HG02970 (cell line): ENCODE data around the gene ITCH.
"Not testable (repeated sequence)": the region's sequence is repeated elsewhere in the genome, so short reads cannot be mapped to it uniquely, and the experiment has no call there.

Experiments
- ATAC-seq: cut with Tn5 transposase; IDR thresholded peaks from one replicate; pipeline ENCODE4 v1.9.1; 2021; ENCODE audit warnings: mild to moderate bottlenecking, moderate library complexity, moderate number of reproducible peaks; ENCODE audit not compliant: unreplicated experiment, low FRiP score

Gene ITCH

GRCh38 chr20:34448517-34448916 is 85.4 kb downstream of the ITCH start:
- ATAC-seq: no peak

DNA sequence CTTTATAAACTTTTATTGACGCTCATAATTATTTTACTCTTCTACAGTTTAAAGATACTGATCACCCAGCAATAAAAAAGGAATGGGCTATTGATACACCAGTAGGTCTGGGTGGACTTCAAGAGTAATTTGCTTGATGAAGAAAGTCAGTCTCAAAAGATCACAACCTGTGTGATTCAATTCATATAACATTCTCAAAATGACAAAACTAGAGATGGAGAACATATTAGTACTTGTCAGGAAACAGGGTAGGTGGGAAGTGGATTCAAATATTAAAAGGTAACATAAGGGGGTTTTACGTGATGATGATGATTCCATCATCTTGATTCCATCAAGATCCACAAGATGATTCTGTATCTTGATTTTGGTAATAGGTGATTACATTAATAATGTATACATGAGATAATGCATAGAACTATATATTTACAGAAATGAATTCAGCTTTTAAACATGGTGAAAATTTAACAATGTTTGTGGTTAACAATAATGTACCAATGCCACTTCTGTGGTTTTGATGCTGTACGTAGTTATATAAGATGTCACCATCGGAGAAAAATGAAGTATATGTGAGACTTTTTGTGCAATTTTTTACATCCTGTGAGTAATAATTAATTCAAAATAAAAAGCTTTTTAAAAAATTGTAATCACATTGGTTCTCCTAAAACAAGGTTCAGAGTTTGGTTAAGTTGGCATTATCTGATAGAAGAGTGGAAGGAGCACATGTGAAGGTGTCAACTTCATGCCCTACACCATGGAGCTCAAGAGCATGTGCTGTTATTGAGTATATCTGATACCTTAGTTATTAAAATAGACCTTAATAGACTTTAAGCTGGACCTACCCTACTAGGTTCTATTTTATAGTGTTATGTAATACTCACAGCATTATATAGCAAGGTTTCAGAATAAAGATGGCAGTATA is 86.9 kb downstream of the ITCH start:
- no peak for ATAC-seq

DNA sequence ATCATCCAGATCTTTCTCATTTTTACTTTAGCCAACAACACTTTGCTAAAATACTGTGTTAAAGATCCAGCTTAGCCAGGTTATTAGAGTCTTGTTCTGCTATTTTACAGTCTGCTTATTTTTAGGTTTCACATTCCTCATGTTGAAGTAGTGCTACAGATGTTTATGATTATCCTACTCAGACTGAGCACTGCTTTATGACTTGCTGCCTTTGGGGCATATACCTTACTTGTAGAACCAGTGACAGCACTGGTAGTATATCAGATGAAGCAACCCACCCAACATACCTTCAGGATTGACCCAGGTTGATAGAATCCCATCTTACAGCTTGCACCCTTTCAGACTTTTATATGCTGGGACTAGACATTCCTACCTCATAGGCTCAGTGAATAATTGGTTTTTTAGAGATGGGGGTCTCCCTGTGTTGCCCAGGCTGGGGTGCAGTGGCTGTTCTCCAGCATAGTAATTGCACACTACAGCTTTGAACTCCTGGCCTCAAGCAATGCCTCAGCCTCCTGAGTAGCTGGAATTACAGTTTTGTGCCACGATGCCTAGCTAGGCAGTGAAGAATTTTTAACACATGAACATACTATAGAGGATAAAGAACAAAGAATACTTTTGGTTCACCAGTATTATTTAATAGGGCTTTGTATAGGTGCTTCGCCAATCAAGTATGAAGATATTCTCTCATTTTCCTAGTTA is 89.4 kb downstream of the ITCH start:
- ATAC-seq: no peak

DNA sequence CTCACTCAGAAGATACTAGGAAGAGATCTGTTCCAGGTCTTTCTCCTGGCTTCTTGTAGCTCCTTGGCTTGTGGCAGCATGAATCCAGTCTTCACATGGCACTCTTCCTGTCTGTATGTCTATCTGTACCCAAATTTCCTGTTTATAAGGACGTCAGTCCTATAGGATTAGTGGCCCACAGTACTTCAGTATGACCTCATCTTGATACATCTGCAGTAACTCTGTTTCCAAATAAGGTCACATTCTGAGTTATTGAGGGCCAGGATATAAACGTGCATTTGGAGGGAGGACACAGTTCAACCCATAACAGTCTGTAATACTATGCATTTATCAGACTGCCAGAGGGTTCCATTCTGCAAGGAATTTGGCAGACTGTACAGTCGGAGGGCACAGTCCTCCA is 95.6 kb downstream of the ITCH start:
- no peak for ATAC-seq

DNA sequence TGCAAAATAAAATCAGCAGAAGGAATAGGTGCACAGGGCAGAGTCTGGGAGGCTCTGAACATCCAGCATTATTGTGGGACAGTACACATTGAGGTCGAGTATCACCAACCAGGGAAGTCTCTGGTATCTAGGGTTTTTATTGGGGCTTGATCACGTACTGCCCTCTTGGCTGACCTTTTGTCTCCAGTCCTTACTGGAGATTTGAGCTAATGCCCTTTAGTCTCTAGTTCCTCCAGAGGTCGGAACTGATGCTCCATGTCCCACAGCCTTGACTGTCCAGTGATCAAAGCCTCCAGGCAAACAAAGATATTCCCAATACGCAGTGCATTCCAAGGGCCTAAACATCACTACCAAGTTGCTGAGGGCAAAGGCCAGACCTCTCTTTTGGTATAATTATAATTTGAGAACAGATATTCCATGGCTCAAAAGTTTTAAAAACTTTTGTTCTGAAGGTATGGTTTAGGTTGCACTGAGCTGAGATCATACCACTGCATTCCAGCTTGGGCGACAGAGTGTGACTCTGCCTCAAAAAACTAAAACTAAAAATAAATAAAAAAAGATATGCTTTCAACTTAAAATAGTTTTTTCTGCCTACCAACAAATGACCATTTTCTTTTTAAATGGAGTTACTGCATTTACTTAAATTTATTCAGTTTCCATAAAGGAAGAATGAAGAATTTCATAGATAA is 96.3 kb downstream of the ITCH start:
- ATAC-seq: no peak

DNA sequence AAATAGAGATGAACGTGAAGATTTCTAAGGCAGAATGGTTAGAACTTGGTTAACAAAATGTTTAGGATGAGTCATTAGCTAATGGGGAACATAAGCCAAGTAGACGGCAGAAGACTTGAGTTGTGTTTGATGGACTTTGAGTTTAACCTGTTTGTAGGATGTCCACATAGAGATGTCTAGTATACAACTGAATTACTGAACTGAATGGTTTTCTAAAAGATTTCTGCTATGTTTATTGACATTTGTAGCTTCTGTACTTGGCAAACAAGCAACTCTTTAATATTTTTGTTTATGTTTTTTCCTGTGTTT is 98.7 kb downstream of the ITCH start:
- no peak for ATAC-seq

- no peak for ATAC-seq
Measured at GRCh38 chr20:34468951-34469350, 105.9 kb downstream of the ITCH start.

- no peak for ATAC-seq
Measured at GRCh38 chr20:34472246-34472925, 109.3 kb downstream of the ITCH start.

DNA sequence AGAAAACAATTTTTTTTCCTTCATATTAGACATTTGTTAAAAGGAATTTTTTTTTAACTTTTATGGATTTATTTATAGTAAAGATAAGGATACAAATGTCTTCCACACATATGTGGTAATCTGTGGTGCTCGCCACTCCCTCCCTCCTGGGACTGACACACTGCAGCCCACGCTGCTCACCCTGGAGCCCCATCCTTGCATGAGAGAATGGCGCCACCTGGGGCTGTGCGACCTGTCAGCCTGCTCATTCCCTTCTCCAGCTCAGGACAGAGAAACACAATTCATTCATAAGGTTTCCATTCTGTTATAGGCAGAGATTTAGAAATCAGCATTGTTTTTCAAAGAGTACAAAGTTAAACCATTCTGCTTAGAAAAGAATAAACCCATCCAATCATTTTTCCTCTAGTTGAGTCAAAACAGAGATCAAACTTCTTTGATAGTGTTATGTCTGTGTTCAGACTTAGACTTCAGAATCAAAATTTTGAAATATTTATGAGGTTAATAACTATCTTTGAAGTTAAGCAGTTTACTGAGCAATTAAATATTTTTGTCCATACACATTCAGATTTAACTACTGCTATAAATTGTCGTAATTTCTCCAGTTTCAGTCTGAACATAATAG is 110.3 kb downstream of the ITCH start:
- ATAC-seq: no peak

DNA sequence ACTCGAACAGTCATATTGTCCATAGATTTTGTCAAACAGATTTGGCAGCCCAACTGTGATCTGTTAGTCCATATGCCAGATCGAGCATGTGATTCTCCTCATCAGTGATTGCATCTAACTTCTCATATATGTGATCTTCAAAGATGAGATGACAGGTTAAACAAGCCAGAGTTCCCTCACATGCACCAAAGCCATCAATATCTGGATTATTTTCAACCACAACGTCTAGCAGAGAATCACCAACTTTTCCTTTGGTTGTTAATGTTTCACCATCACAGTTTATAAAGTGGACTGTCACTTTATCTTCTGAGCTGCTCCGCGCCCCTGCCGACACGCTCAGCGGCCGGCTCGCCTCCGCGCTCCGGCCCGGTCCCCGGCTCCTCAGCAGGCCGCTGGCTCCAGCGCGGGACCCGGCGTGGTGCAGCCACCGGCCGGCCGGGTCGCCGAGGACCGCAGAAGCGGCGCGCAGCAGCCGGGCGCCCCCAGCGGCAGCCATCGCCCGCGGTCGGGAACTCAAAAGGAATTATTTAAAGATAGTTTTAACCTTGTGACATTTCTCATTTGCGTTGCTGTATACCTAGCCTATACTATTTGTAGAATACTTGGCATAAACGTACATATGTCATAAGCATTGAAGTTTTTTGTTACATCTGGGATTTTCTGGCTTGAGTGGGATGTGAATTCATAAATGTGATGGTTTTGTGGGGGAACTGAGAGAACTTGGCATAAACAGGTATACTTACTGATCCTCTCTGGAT is 113.1 kb downstream of the ITCH start:
- ATAC-seq: no peak

- no peak for ATAC-seq
Measured at GRCh38 chr20:34479627-34480026, 116.6 kb downstream of the ITCH start.

DNA sequence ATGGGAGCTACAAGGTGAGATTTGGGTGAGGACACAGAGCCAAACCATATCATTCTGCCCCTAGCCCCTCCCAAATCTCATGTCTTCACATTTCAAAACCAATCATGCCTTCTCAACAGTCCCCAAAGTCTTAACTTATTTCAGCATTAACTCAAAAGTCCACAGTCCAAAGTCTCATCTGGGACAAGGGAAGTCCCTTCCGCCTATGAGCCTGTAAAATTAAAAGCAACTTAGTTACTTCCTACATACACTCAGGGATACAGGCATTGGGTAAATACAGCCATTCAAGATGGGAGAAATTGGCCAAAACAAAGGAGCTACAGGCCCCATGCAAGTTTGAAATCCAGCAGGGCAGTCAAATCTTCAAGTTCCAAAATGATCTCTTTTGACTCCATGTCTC is 119.1 kb downstream of the ITCH start:
- ATAC-seq: not testable (repeated sequence)

DNA sequence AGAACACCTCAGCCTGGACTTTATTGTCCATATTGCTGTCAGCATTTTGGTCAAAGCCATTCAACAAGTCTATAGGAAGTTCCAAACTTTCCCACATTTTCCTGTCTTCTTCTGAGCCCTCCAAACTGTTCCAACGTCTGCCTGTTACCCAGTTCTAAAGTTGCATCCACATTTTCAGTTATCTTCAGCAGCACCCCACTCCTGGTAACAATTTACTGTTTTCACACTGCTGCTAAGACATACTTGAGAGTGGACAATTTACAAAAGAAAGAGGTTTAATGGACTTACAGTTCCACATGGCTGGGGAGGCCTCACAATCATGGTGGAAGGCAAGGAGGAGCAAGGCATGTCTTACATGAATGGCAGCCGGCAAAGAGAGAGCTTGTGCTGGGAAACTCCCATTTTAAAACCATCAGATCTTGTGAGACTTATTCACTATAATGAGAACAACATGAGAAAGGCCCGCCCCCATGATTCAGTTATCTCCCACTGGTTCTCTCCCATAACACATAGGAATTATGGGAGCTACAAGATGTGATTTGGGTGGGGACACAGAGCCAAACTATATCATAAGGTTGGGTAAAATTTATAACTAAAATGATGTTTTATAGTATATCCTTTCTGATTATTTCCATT is 120.6 kb downstream of the ITCH start:
- ATAC-seq: not testable (repeated sequence)

DNA sequence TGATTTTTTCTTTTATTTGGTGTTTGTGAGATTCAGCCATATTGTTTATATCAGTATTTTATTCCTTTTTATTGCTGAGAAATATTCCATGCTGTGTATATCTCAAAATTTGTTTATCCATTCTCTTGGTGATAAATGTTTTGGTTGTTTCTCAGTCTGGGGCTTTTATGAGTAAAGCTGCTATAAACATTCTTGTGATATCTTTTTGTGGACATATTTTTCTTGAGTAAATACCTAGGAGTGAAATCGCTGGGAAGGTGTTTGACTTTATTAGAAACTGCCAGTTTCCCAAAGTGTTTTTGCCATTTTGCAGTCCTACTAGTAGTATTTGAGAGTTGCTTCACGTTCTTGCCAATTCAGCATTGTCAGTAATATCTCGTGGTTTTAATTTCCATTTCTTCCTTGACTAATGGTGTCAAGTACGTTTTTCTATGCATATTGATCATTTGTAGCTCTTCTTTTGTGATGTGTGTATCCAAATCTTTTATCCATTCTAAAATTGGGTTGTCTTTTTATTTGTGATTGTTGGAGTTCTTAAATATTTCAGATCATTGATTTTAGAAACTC is 122.1 kb downstream of the ITCH start:
- no peak for ATAC-seq

GRCh38 chr20:34491226-34491931 is 128.3 kb downstream of the ITCH start:
- ATAC-seq: no peak

GRCh38 chr20:34491932-34492509 is 128.9 kb downstream of the ITCH start:
- no peak for ATAC-seq

DNA sequence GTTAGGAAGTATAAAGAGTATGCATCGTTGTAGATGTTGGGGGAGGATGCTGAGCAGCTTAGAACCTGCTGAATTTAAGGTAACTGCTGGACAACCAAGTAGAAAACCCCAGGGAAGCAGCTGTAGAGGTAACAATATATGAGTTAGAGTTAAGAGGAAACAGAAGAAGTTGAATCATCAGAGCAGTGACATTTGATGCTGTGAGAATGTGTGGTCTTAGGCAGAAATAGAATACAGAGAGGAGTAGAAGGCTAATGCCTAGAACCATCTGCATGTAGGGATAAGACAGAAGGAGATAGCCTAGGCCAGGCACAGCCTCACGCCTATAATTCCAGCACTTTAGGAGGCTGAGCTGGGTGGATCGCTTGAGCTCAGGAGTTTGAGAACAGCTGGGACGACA is 130.6 kb downstream of the ITCH start:
- no peak for ATAC-seq

DNA sequence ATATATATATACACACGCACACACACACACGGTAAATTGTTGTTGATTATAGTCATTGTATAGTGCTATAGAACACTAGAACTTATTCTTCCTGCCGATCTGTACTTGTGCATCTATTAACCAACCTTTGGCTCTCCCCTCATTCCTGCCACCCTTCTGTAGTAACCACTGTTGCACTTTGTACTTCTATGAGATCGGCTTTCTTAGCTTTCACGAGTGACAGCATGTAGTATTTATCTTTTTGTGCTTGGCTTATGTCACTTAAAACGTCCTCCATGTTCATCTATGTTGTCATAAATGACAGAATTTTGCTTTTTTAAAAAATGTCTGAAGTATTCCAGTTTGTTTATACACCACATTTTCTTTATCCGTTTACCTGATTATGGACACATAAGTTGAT is 132.2 kb downstream of the ITCH start:
- no peak for ATAC-seq
